ENCODE results near the gene TMCO4. TPM values are rescaled to one million over a fixed set of nuclear protein-coding genes. Genes with fewer than 3 reads are reported as not detected.

TMCO4 gene
- total RNA-seq, 1 donor from 2014 or later: 10.2 TPM

GRCh38 chr1:19656780-19657466, 142.8 kb downstream of the TMCO4 start:
- no peak for DNase-seq (ENCODE audit: extremely low spot score, unreplicated experiment)
- Mint-ChIP-seq H3K36me3 (peaks cover 3% of the 10 kb centered on the region), H3K4me1 (ENCODE audit: unreplicated experiment) (peaks cover 15% of the 10 kb centered on the region), H3K4me3 (no peak overlapping the region), H3K9me3 (no peaks in the 10 kb centered on the region), H3K27ac (no peak overlapping the region), H3K27me3 (peaks cover 18% of the 10 kb centered on the region)
- TF ChIP-seq CTCF (conservative IDR thresholded peaks at IDR 0.05): no peak

- peaks cover 14% of the 10 kb centered on the region for H3K27me3 Mint-ChIP-seq
- peaks cover 15% of the 10 kb centered on the region for H3K4me1 Mint-ChIP-seq (ENCODE audit: unreplicated experiment)
- no peak for TF ChIP-seq CTCF (conservative IDR thresholded peaks at IDR 0.05)
- no peak overlapping the region for H3K4me3 Mint-ChIP-seq
- peaks cover 3% of the 10 kb centered on the region for H3K36me3 Mint-ChIP-seq
- no peak for DNase-seq (ENCODE audit: extremely low spot score, unreplicated experiment)
- H3K27ac Mint-ChIP-seq: no peak overlapping the region
- no peaks in the 10 kb centered on the region for H3K9me3 Mint-ChIP-seq
These were observed 143.5 kb downstream of the TMCO4 start for GRCh38 chr1:19656134-19656779.

GRCh38 chr1:19655718-19656080, 144.0 kb downstream of the TMCO4 start:
- Mint-ChIP-seq H3K4me3 (no peak overlapping the region), H3K4me1 (ENCODE audit: unreplicated experiment) (peaks cover 15% of the 10 kb centered on the region), H3K9me3 (no peaks in the 10 kb centered on the region), H3K27me3 (peaks cover 11% of the 10 kb centered on the region), H3K36me3 (peaks cover 3% of the 10 kb centered on the region), H3K27ac (no peak overlapping the region)
- TF ChIP-seq CTCF (conservative IDR thresholded peaks at IDR 0.05): no peak
- no peak for DNase-seq (ENCODE audit: extremely low spot score, unreplicated experiment)

- Mint-ChIP-seq H3K4me1 (ENCODE audit: unreplicated experiment) (peaks cover 15% of the 10 kb centered on the region), H3K27me3 (peaks cover 6% of the 10 kb centered on the region), H3K27ac (no peak overlapping the region), H3K9me3 (no peaks in the 10 kb centered on the region), H3K36me3 (peaks cover 3% of the 10 kb centered on the region), H3K4me3 (no peak overlapping the region)
- DNase-seq (ENCODE audit: extremely low spot score, unreplicated experiment): no peak
- TF ChIP-seq CTCF (conservative IDR thresholded peaks at IDR 0.05): no peak
These were observed 144.6 kb downstream of the TMCO4 start for GRCh38 chr1:19654886-19655717.

GRCh38 chr1:19654386-19654785, 145.3 kb downstream of the TMCO4 start:
- DNase-seq (ENCODE audit: extremely low spot score, unreplicated experiment): no peak
- H3K27ac Mint-ChIP-seq: no peak overlapping the region

More at GRCh38 chr1:19654386-19654785, 145.3 kb downstream of the TMCO4 start:
- Mint-ChIP-seq H3K27me3 (no peaks in the 10 kb centered on the region), H3K4me1 (ENCODE audit: unreplicated experiment) (peaks cover 10% of the 10 kb centered on the region), H3K9me3 (no peaks in the 10 kb centered on the region), H3K36me3 (peaks cover 3% of the 10 kb centered on the region), H3K4me3 (no peak overlapping the region)
- no peak for TF ChIP-seq CTCF (conservative IDR thresholded peaks at IDR 0.05)
